IPS-NIHi11 (cell line): ENCODE results near the gene PCSK5.

Source experiments
- DNase-seq: peaks from one replicate; pipeline ENCODE4 v3.0.0; 2012; ENCODE audit warnings: mixed read lengths, low spot score

PCSK5 gene

DNA sequence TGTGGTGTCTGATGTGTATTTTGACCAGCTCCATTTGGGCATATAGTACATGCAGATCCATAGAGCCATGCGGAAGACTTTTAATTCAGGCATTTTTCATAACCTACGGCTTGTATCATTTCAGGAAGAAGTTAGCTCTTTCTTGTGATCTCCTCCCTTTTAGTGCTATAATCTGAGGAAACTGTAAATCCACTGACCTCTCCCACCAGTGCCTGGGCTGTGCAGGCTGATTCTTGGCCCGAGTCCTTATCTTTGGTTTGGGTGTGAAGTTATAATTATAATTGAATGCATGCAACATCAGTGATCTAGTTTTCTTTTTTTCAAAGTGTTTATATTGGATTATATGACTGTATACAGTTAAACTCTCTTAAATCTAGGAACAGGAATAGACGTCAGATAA is 247.9 kb downstream of the PCSK5 start:
- DNase-seq: no peak

DNA sequence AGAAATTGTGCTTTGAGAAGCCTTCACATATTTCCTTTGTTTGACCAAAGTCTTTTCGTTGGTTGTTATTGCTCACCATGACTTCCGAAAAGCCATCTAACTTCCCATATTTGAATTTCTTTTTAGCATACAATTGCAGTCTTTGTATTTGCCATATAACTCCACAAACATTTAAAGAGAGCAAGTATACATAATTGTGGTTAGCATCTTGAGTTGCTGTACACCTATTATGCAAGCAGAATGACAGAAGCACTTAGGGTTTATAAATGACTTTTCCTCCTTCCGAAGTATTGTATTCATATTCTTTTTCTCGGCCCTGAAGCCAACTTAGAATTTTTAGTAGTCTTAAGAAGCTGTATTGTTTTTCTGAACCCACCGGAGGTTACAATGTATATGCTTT is 253.4 kb downstream of the PCSK5 start:
- no peak for DNase-seq

DNA sequence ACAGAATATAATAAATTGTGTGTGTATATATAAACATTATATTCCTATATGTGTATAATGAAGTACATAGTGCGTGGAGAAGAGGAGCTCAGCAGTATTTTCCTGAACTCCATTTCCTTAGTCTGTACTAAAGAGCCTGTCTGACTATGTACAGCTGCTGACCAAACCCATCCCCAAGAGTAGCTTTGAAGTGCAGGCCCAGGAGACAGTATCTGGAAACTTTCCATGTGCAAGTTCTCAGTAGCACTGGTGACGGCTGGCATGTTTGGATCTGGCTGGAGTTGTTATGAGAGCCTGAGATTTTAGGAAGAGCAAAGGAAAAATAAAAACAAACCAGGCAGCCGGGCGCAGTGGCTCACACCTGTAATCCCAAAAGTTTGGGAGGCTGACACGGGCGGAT is 259.5 kb downstream of the PCSK5 start:
- no peak for DNase-seq

DNA sequence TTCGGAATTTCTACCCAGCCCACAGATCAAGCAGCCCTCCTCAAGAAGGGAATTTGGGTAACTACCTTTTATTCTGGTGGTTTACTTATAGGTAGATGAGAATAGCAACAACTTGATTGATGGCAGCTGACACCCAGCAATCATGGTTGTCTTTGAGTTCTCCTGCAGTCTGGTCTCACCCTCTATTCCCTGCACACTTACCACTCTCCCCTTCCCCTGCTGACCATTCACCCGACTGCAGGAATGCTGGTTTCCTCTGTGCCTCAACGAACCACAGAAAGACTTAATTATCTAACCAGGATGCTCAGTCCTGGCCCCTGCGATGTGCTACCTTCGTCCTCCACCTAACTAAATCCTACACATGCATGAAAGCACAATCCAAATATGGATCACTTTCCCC is 260.8 kb downstream of the PCSK5 start:
- DNase-seq: no peak

DNA sequence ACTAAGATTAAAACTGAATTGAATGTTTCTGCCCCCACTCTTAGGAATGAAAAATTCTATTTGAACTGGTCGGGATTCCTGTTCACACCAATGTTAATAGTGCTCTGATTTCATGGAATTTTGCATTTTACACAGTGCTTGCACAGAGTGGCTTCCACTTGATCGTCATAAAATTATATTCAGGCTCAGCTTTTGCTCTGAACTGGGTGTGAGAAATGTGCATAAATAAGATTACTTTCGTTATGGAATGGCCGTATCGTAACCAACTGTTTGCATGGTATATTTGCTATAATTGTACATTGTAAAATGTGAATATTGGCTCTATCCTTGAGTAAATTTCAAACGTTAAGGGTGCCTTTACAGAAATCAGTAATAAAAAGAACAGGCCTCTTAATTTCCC is 262.9 kb downstream of the PCSK5 start:
- DNase-seq: no peak

DNA sequence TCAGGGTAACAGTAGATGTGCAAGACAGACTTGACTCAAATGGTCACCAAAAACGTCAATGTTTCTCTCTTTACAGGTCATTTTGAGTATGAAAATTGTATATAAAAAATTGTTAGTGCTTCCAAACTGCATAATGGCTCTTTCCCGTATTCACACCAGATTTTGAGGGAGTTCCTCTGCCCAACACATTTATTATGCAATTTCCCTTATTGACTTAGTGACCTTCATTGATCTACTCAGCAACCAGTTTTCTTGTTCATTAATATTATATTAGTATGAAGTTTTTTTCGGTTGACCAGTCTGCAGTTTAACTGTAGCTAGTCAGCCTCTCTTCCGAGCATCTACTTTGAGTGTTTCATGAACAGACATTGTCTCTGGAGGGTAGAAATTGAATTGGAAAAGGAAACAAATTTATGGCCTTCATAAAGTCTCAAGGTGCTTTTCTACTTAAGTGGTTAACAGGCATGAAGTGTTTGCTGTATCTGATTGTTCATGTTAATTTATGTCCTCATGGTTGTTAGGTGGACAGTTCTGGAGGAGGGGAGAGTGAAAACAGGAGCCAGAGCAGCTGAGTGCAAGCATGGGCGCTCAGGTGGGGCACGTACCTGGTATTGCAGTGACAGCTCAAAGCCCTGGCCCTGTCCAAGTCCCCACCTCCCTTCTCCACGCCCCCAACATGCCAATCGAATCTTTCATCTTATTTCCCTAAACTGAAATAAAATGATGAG is 263.6 kb downstream of the PCSK5 start:
- DNase-seq: no peak

DNA sequence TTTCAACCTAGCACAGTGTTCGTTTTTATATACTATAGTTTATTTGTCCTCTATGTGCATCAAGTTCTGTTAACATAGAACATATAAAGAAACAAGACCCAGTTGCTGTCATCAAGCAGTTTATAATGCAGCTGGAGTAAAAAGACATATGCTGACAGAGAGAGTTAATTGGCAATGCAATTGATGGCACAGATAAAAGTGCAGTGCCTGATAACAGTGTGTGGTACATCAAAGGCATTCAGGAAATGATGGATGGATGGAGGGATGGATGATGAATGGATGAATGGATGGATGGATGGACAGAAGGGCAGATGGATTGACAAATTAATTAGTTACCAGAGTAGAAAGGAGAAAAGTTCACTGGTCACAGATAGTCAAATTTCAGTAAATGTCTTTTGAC is 264.9 kb downstream of the PCSK5 start:
- DNase-seq: no peak

DNA sequence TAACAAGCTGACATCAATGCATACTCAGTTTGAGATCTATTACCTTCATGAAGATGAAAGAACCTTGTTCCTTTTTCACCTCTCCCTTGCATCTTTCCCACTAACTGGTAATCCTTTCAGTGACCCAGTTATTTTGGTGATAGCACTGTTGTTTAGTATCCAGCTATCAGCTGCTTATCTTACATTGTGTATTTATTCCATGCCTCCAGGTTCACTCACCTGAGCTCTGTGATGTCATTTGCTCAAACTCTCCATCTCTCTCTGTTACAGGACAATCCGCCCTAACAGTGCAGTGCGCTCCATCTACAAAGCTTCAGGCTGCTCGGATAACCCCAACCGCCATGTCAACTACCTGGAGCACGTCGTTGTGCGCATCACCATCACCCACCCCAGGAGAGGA is 268.2 kb downstream of the PCSK5 start:
- DNase-seq: no peak

DNA sequence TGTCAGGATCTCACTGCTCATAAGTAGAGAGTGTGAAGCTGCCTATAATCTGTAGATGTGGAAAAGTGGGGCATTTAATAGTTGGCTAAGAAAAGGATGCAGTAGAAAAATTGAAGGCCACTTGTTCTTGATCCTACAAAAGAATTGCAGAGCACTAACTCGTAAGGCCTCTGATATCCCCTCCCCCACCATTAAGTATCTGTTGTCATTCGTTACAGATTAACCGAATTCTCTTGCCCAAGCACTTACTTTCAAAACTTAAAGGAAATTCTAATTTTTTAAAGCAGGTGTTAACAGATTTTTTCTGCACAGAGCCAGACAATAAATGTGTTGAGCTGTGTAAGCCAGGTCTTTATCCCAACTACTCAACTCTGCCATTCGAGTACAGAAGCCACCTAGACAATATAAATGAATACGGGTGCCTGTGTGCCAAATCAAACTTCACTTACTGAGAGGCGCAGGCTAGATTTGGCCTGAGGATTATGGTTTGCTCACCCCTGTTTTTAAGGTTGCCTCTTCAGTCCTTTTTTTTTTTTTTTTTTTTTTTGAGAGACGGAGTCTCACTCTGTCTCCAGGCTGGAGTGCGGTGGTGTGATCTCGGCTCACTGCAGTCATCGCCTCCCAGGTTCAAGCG is 268.9 kb downstream of the PCSK5 start:
- DNase-seq: no peak

DNA sequence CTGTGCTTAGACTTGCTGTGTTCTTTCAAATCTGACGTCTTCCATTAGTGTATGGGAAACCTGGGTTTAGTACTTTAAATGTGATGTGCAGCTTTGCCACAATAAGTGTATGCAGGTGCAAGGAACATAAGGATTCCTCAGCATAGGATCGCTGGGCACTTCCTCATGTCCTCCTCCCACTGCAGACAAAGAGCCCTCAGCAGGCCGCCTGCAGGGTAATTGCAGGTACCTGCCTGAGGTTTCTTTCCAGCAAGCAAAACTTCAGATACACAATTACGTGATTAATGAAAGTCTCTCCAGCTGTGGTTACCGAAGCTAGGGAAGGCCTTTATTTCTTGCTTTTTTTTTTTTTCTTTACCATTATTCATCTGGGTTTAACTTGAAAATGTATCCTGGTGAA is 270.6 kb downstream of the PCSK5 start:
- DNase-seq: peak; percentile 39

DNA sequence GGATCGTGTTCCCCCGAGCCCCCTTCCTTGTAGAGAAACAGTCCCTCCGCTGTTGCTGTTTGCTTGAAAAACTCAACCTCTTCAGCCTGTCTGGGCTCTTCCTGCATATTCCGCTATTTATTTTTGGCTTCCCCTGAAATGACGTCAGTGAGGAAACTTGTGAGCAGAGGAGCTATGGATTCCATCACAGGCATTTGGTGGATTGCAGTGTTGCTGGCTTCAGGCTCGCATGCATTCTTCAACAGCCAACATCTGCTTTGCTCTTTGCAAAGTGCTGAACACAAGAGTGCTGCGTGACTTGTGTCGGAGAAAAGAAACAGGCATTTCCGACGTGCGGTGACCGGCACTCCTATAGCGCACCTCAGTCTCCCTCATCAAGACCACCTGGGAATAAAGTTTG is 271.1 kb downstream of the PCSK5 start:
- DNase-seq: no peak

DNA sequence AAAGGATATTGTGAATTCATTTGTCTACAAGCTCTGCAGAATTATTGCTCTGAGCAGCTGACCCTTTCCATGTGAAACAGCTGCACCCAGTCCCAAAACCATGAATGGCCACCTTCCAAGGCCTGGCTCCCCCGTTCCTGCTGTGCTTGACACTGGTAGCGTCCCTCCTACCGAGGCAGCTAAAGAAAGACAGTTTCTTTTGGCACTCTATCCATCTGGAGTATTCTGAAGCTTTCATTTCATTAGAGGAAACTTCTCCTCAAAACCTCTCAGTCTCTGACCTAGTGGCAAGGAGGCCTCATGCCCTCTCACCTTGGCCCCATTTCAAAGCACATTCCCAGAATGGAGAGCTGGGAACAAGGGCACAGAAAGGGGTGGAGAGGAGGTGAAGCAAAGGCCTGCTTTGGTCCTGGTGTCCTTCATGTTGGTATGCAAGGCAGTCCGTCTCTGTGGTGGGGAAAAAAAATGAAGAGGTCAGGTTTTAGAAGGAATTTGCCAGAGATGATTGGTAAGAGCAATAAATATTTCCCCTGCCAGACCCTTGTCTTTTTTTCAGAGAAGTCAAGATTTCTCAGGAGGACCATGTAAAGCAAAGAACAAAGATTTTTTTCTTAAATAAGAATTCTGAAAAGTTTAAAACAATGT is 271.7 kb downstream of the PCSK5 start:
- no peak for DNase-seq

DNA sequence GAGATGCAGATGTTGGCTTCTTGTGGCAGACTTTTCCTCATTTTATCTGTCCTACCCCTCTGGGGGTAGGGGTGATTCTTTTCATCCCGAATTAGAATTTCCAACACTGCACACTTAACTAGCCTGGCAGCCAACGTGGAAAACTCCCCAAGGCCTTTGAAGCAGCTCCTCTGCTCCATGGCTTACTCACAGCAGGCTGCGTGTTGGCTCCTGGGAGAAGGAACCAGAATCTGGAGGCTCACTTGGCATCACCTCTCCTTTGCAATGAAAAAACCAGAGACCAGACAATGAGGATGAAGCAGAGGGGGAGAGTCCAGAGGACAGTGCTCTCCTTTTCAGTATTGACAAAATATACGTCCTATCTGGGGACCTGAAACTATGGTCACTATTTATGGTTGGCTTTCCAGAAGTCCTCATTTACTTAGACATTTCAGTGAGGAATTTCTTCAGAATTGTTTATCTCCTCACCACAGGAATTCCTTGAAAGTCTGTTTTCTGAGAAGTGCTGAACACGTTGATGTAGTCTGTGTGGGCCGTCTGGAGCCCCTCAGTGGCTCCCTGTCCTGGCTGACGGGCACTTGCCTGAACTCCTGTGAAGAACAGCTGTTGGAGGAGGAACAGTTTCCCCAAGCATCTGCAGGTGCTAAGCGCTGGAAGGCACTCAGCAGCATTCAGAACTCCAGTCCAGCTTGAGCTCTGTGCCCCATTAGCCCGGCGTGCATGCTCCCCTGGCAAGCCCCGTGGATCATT is 272.5 kb downstream of the PCSK5 start:
- DNase-seq: no peak

DNA sequence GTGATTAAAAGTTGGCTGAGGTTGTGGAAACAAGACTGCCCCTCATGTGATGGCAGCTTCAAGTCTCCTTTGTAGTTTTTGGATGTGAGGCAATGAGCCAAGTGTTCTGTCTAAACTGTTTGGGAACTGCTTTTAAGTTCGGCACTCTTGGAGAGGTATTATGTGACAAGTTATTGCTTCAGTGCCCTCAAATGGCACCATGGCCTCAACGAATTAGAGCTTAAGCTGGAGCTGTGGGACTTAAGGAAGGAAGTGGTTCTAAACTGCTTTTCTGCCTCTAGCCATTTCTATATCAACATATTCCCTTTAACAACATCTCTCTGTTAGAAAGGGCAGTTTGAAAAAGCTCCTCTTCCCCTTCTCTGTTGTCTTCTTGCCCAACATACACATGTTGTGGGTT is 276.1 kb downstream of the PCSK5 start:
- DNase-seq: no peak

DNA sequence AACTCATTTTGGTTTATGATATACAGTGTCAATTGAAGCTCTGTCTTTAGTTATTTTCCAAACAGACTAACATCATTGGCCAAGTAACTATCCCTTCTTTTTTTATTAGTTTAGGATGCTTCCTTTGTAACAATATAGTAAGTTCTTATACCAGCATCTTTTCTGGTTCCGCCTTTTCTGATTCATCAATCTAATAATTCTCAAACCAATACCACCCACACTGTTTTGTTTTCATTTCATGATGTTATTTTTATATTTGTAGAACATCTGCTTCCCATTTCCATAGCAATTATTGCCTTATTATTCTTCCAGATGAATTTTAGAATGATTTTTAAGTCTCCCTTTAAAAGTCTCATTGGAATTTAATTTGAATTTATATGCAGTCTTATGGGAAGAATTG is 285.7 kb downstream of the PCSK5 start:
- no peak for DNase-seq

DNA sequence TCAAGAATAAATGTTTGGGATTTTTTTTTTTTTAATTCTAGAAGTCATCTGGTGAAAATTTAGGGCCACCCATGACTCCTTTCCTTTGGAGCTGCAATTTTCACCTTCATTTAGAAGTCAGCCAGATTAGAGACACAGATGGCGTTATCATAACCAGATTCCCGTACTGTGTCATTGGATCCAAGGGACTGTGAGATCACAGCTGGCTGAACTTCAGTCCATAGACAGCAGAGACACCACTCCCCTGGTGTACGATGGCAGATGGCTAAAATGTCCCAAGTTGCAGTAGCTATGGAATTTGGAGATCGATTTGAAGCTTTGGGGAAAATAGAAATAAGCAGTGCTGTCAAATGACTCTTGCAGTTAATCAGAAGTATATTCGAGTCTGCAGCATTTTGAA is 287.5 kb downstream of the PCSK5 start:
- no peak for DNase-seq

DNA sequence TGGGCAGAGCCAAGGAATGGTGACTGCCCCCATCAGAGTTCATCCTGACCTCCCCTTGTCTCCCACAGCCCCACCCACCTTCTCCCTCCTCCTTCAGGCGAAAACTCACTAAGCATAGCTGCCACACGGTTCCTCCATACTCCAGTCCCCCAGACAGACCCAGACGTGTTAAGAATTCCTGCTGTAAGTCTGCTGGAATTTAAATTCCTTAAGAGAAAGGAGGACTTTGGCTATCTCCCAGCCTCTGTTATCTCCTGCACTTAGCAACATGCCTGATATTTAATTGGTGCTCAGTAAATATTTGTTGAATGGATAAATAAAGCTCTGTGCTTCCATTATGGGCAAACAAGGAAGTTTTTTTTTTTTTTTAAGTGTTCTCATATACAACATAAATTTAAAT is 290.1 kb downstream of the PCSK5 start:
- DNase-seq: no peak

DNA sequence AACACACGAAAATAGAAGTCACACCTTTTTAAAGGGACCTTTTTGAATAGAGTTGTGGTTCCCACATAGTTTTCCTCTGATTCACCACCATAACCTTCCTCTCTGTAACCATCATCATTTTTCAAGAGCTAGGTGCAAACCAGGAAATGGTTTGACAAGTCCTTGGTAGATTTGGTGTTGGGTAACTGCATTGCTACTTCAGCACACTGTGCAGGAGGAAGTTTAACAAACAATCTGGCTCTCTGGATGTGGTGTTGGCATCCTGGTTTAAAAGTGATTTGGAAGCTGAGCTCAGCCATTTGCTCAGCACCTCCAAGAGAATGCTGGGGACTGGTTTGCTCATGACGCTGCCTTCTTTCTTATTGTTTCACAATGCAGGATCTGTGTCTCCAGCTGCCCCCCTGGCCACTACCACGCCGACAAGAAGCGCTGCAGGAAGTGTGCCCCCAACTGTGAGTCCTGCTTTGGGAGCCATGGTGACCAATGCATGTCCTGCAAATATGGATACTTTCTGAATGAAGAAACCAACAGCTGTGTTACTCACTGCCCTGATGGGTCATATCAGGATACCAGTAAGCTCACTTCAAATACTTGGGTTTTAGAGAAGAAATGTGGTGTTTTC is 290.7 kb downstream of the PCSK5 start:
- no peak for DNase-seq

DNA sequence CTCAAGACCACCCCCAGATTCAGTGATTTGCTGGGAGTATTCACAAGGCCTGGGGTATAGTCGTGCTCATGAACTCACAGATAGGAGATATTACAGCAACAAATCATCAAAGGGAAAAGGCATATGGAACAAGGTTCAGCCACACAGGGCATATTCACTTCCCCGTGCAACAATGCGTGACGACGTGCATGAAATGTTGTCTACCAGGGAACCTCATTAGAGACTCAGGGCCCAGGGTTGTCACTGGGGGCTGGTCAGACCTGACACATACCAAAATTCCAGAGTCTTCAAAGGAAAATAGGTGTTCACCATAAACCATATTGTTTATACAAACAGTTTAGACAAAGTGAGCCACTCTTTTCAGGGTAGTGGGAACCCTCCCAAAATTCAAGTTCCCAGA is 291.3 kb downstream of the PCSK5 start:
- no peak for DNase-seq

DNA sequence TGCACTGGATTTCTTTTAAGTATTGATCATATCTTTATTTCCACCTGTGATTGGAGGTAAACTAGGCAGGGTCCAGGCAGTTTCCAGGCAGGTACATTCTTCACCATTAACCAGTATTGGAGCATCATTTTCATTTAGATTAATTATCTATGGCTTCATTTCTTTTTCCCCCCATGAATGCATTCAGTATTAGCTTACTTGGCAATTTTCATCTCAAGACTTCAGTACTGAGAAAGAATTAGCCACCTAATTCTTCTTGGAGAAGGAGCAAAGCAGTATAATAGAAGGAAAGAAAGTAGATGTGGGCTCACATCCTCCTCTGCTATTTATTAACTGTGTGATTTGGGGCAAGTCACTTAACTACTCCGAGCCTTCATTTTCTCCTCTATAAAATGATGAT is 295.0 kb downstream of the PCSK5 start:
- DNase-seq: no peak

DNA sequence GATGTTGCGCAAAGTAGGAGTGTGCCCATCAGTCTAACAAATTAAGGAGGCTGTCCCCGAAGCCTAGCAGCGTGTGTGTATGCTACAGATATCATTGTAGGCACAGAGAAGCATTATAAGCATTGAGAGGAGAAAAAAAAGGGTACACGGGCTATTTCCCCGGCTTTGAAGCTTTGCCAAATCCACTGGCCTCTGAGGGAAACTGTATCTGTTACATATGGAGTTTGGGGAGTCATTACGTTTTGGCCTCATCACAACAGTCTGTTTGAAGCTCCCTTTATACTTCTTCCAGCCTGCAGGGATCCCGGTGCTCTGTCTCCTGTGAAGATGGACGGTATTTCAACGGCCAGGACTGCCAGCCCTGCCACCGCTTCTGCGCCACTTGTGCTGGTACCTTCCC is 297.8 kb downstream of the PCSK5 start:
- no peak for DNase-seq

DNA sequence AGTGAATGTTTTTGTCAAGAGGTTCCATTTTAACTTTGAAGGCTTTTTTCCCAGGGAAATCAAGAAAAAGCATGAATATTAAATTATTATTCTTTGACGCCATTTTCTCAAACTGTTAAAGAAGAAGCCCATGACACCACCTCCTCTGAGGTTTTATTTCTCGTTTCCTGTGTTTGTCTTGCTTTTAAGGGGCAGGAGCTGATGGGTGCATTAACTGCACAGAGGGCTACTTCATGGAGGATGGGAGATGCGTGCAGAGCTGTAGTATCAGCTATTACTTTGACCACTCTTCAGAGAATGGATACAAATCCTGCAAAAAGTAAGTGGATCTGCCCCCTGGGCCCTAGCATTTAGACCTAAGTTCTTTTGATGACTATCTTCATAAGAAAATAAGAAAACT is 298.4 kb downstream of the PCSK5 start:
- no peak for DNase-seq

DNA sequence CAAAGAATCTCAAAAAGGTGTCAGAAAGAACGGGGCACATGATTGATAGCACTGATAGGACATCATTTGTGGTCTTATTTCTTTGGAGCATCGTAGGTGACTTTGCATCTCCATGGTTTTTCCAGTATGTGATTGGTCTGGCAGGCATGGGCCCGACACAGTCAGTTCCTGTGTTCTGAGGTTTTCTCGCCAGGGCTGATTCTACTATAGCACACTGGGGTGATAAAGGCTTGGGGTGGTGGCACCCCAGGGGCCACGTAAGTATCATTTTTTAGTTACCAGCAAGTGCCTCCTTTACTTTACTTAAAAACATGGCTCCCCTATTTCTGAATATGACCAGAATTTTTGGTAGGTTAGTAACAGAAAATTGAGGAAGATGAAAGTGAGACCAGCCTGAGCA is 301.0 kb downstream of the PCSK5 start:
- DNase-seq: no peak
